GM19193 (cell line): Measurements from ENCODE around the gene SLC35A1.

Experiments used
- POLR2A ChIP-seq: IDR thresholded peaks from 4 replicates; pipeline ENCODE4 v1.6.1; 2011; ENCODE audit not compliant: insufficient read depth, insufficient read length; ENCODE audit errors: extremely low read depth

The SLC35A1 gene

GRCh38 chr6:87472525-87473418, at the start of gene SLC35A1:
SLC35A1 (plus strand) TSS chr6:87472974; CDS start chr6:87473004, 30 bp downstream.
- peak; percentile 83 for TF ChIP-seq POLR2A

GRCh38 chr6:87426789-87427188, 46.0 kb upstream of the SLC35A1 start:
- TF ChIP-seq POLR2A = no peak

DNA sequence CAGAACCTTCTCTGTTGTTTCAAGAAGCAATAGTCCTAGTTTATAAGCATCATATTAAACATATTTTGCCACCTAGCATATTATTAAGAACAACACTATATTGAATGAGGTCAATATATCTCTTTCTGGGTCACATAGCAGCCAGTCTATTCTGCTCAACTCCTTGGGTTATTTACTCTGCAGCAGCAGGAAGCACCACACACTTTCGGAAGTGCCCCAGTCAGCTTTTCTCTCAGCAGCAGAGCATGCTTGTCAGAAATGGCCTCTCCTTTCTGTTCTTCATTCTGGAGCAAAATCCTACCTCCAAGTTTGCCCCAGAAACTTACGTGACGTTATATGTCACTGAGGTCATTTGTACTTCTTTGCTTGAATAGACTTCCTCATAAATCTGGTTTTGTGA, 42.3 kb upstream of the SLC35A1 start:
- no peak for TF ChIP-seq POLR2A

GRCh38 chr6:87431263-87431662, 41.5 kb upstream of the SLC35A1 start:
- TF ChIP-seq POLR2A = no peak

- TF ChIP-seq POLR2A = no peak
Measured at GRCh38 chr6:87436435-87436834, 36.3 kb upstream of the SLC35A1 start.

GRCh38 chr6:87441711-87442110, 31.1 kb upstream of the SLC35A1 start:
- TF ChIP-seq POLR2A = no peak

GRCh38 chr6:87444362-87444761, 28.4 kb upstream of the SLC35A1 start:
- TF ChIP-seq POLR2A = no peak

GRCh38 chr6:87465051-87465450, 7.7 kb upstream of the SLC35A1 start:
- TF ChIP-seq POLR2A = no peak

DNA sequence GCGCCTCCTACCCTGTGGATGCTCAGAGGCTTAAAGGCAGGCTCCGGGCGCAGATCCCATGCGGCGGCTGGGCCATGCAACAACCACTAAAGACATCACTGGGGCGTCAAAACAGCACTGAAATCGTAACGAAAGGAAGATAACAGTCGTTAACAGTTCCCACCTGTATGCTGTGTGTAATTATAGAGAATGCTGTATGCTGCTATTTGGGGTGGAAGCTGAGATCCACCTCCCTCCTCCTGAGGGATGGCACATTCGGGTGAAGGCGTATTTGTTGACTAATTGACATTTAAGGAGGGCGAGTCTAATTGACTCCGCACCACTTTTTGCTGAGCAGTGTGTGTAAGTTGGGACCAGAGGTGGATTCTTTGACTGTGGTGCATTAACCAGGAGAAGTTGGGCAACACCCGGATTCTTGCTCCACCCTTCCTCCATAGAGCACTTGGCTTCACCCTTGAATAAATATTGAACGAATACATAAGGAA, 687 bp downstream of the SLC35A1 start:
- TF ChIP-seq POLR2A = no peak

DNA sequence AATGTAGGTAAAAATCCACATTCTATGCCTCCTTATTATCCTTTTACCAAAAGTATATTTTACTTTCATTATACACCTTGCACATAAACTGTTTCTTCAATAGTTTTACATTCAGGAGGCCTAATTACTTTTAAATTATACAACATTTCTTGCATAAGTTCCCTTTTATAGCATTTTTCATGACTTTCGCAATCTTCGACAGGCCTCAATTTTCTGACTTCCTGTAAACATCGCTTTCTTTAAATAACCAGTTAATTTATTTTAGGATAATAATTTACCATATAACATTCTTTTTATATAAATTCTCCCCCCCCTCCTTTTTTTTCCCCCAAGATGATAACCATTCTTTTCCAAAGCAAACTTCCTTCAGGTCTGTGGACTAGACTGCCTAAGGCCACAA, 9.2 kb downstream of the SLC35A1 start:
- TF ChIP-seq POLR2A = no peak

GRCh38 chr6:87482366-87482765, 9.6 kb downstream of the SLC35A1 start:
- TF ChIP-seq POLR2A = no peak

GRCh38 chr6:87483929-87484328, 11.2 kb downstream of the SLC35A1 start:
- no peak for TF ChIP-seq POLR2A

- no peak for TF ChIP-seq POLR2A
Measured at GRCh38 chr6:87484491-87484890, 11.7 kb downstream of the SLC35A1 start.

GRCh38 chr6:87487555-87487954, 14.8 kb downstream of the SLC35A1 start:
- no peak for TF ChIP-seq POLR2A

DNA sequence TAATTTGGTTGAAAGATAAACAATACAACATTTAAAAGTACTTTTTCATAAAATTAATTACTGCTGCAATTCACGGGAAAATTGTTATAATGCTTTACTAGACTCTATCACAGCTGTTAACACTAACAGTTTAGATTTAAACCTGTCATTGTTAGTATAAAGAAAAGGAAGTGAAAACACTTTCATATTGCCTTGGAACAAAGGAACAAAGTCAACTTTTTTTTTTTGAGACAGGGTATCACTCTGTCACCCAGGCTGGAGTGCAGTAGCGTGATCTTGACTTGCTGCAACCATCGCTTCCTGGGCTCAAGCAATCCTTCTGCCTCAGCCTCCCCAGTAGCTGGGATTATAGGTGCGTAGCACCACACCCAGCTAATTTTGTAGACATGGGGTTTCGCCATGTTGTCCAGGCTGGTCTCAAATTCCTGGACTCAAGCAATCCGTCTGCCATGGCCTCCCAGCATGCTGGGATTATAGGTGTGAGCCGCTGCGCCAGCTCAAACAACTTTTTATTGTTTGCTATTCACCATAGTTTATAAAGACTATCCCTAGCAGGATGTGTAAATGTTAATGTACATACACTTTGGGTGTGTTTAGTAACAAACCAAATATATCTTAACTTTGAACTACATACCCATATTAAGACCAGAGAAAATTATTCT, 22.1 kb downstream of the SLC35A1 start:
- TF ChIP-seq POLR2A = no peak

GRCh38 chr6:87498048-87498447, 25.3 kb downstream of the SLC35A1 start:
- no peak for TF ChIP-seq POLR2A
